Ramos (cell line): ENCODE measurements around the gene KRT33B.
"Not testable (repeated sequence)": the region's sequence is repeated elsewhere in the genome, so short reads cannot be mapped to it uniquely, and the experiment has no call there.

Source experiments
- in situ Hi-C: fragments of 300-500 bp; cut with MboI; formaldehyde crosslinking; loops from one replicate; pipeline ENCODE4 v1.14.3; 2022; ENCODE audit warnings: low sequenced_read_pairs; ENCODE audit not compliant: unreplicated experiment

The KRT33B gene

DNA sequence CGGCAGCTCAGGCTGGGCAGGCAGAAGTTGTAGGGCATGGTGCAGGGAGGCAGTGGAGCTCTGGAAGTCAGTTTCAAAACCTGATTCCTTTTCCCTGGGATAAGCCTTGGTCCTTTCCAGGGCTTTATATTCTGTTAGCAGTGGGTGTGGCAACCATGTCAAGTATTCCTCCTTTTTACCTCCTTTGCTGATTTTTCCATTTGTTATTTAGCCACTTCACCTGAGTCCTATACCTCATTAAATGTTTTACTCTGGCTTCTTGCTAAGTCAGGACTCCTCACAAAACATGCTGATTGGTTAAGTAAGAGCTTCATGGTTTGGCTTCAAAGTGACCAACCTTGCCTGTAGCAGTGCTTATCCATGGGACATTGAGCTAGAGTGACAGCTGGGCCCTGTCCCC, at the start of gene KRT33B:
KRT33B (minus strand) TSS at position 101 of the 400 bp plus-strand sequence; CDS start at position 38, 63 bp downstream.
- in situ Hi-C loops = no loop called here

DNA sequence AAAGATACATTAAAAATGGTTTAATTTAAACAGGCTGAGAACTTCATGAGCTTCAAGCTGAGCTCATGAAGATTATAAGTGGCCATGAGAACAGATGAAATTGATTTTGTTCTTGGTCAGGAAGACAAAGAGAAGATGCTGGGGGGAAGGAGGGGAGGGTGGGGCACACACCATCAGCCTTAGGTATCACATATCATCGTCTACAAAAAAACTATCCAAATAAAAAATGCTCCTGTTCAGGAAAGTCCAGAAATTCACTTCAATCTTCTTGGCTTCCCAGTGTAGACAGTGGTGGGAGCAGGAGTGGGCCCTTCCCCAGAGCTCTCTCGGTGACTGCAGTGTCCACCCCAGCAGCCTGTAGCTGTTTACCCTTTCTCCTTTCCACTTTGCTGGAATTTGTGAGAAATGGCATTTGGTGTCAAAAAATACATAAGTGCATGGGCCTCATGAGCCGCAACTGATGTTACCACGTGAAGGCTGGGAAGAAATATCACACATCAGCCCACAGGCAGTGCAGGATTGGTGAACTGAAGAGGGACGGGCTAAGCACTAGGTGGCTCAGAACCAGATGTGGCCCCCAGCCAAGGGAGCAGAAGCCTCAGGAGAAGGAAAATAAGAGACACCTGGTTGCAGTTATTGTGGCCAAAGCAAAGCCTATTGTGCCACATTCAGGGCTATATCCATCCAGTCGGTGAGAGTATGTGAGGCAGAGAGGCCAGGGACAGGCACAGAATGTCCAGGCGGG, 48.7 kb upstream of the KRT33B start:
- in situ Hi-C loops = no loop called here

DNA sequence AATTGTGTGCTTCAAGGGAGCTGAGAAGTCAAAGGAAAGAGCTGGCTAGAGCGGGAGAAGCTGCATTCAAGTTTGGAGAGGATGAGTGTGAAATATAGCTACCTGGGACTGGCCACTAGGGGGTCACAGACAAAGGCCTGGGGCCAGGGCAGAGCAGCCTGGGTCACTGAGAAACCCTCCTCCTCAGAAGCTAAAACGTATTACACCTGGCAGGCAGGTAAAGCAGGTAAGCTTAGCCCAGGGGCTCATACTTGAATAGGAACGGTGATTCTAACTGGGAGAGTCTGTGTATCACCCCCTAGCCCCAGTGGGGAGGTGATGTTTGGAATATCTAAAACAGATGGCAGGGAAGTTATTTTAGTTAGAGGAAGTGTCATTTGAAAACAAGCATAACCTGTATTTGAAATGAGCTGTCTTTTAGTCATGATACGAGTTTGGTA, 48.0 kb upstream of the KRT33B start:
- in situ Hi-C loops = no loop called here

DNA sequence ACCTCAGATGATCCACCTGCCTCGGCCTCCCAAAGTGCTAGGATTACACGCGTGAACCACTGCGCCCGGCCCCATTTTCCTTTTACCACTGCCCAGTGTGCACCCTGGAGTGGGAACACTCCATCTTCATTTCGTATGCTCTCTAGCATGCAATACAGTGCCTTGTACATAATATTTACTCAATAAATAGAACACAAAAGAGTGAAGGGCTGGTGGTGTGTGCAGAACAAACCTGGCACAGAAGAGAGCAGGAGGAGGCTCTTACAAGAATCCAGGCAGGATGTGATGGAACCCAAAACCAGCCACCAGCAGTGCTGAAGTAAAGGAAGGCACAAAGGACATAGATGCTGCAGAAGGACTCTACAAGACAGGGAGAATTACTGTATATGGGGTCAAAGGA, 47.5 kb upstream of the KRT33B start:
- in situ Hi-C loops = no loop called here

DNA sequence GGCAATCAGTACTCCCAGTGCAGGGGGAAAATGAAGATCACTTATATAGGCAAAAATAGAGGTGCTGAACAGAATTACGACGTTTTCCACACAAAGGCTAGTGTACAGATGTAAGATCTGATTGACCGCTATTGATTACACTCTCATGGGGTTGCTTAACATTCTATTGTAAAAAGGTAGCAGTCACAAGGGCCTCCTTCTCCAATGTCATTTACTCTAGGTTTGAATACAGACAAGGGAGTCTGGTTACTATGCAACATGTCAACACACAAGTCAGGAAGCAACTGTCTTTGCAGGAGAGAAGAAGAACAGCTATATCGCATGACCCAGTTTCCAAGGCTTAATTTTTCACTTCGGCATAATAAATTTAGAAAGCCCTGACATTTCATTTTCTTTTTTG, 46.9 kb upstream of the KRT33B start:
- in situ Hi-C loops = no loop called here

DNA sequence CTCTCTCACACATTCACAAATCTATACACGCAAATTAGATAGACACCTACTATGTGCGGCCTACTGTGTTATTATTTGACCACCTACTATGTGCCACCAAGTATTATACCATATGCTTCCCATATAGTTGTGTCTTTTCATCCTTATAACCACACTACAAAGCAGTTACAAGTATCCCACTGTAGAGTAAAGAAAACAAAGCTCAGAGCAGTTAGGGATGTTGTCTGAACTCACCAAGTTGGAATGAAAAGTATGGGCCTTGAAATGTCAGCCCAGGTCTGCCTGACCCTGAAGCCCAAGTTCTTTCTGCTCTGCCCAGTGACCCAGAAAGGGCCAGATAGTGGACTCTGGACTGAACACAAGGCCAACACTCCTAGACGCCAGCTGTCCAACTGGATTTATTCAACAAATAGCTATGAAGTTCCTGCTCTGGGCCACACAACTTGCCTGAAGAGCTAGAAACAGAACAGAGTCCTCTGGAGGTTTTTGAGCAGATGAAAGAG, 46.3 kb upstream of the KRT33B start:
- in situ Hi-C loops = no loop called here

DNA sequence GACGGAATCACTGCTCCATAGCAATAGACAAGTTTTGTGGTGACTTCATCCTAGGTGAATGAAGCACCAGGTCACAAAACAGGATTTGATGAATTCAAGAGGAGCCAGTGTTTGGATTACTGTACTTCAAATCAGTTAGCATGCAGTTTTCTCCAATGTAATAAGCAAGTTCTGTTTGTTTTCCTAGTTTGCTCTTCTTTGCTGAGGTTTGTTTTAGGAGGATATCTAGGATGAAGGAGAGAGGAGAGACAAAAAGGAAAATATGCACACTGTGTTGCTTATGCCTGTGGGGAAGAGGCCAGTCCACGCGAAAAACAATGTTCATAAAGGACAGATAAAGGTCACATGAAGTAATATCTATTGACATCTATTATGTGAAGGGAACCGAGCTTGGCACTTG, 45.8 kb upstream of the KRT33B start:
- in situ Hi-C loops = no loop called here

DNA sequence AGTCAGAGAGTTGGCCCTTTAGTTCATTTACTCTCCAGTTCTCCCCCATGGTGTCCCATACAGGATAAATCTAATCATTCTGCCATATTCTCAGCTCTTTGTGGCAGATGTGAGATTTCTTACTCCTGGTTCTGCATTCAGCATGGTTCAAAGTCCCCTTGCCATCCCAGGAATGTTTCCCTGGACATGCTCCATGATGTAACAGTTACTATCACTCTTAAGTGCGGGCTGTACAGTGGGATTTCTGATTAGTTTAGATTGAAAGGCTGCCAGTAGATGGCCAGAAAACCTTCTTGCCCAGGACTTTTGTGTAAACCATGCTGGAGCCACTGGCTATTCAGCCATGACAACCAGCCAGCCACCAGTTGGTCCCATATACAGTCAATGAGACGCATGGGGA, 44.4 kb upstream of the KRT33B start:
- in situ Hi-C loops = no loop called here

DNA sequence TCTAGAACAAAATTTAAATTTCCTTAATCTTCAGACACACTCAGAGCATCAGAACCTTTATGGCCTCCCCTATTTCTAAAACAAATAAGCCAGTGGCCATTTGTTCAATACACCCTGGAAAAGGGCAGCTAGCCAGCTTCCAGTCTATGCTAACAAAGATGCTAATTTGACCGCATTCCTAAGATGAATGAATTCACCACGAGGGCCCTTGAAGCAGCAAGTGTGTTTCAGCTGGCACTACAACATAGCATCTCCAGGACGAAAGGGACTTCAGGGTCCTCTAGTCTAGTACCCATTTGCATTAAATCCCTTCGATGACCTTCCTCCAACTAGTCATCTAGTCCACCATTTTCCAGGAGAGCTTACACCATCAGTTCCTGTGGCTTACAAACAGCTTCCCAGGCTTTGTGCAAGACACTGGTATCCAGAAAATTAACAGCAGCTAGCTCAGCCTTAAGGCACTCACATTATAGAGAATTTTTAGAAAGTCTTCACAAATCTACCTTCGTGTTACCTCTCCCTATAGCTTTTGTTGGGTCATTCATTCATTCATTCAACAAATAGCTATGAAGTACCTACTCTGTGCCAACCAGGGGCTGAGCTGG, 43.8 kb upstream of the KRT33B start:
- in situ Hi-C loops = no loop called here

DNA sequence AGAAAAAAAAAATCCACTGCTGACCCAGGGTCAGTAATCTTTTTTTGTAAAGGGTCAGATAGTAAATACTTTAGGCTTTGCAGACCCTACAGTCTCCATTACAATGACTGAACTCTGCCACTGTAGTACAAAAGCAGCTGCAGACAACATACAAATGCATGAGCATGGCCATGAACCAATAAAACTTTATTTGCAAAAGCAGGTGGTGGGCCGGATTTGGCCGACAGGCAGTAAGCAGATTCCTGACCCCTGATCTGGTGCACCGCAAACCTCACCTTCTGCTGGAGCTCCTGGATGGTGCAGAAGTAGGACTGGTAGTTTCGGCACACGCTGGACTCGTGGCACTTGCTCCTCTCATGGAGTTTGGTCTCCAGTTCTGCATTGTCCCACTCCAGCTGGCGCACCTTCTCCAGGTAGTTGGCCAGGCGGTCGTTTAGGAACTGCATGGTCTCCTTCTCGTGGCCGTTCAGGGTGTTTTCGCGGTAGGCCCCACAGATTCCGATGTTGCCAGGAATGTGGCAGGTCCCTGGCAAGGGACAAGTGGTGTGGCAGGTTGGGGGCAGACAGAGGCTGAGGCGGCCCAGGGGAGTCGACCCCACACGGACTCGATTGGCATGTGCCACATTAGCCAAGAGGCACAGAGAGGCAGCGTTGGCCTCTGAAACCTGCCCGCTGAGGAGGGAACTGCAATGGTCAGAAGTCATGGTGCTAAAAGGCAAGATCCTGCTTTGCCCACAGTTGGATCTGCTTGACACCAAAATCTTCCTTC, 41.6 kb upstream of the KRT33B start:
- in situ Hi-C loops = no loop called here

DNA sequence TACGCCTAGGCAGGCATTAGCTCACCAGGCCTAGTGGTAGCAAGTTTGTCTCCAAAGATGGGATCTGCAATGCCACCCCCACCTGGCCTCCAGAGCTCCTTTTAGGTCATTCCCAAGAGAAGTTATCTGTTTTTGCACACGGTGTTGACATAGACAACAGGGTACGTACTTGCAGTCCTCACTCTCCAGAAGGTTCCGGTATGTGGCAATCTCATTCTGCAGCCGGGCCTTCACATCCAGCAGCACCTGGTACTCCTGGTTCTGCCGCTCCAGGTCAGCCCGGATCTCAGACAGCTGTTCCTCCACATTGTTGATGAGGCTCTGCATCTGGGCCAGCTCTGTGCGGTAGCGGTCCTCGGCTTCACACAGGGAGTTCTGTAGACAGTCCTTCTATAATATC, 37.6 kb upstream of the KRT33B start:
- in situ Hi-C loops = no loop called here

DNA sequence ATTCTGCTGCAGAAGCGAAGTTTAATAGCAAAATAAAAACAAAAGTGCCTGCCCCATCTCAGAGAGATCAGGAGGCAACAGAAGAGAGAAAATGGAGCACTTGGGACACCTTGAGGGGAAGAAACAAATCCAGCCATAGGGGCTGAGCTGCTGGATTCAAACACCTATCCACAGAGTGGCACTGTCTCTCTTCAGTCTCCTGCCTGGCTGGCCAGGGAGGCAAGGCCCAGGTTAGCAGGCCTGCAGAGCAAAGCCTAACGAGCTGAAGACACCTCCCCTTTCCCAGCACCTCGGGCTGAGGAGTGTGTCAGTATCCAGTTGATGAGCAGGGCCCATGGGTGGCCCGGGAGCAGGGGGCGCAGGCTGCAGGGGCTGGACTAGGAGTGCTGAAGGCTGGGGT, 36.6 kb upstream of the KRT33B start:
- in situ Hi-C loops = no loop called here

DNA sequence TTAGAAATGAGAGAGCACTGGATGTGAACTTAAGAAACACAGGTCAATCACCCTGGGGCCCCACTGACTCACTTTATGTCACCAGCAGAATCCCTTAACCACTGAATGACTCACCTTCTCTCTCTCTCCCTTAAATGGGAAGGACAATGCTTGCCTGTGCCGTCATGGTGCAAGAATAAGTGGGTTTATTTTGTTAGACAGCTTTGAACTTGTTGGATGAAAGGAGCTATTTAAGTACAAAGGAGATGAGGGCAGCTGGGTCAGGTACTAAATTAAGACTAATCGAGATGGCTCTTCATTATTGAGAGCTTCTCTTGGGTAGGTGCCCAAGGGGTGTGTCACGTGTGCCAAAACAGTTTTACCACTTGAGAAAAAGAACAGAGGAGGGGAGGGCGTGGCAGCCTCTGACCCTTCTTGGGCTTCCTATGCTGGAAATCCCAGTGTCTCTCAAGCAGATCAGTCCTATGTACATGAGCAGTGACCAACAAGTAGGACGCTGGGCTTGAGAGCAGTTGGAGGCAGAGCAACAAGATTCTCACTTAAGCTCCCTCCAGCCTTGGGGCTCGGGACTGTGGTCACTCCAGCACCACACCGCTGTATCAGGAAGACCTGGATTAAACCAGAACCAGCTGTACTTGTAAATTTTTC, 34.5 kb upstream of the KRT33B start:
- in situ Hi-C loops = no loop called here

DNA sequence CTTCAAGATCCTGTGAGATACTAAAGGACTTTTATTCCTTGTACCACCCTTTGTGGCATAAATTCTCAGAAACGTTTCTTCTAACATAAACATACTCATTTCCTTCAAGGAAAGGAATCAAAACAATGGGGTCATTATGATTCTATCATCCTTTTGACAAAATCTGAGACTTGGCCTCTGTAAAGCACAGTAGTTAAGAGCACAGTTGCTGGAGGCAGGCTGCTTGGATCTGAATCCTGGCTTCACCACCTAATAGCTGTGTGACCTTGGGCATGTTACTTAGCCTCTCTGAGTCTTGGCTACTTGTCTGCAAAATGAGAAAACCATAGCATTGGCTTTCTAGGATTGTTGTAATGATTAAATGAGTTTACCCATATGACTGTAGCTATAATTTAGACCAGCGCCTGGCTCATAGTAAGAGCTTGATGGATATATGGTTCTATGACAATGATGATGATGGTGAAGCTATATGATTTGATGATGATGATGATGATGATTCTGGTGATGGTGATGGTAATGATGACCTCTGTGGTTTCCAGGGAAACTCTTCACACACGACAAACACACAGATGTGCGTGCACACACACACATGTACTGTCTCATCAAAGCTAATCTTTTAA, 33.9 kb upstream of the KRT33B start:
- in situ Hi-C loops = no loop called here

DNA sequence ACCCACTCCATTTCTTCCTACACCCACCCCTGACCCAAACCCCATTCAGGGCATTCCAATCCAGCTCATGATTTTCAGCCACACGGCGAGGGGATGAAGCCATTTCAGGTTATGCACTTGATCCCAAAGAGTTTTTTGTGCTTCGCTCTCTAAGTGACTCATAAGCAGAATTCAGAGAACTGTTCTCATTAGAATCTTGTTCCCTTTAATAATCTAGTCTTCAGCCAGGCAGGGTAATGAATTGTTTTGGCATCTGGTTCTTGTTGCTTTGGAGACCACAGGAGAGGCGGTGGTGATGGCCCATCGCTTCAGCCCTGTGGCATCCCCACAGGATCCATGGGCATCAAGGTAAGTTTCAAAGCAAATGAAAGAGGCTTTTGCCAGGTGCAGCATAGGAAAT, 32.5 kb upstream of the KRT33B start:
- in situ Hi-C loops = no loop called here

DNA sequence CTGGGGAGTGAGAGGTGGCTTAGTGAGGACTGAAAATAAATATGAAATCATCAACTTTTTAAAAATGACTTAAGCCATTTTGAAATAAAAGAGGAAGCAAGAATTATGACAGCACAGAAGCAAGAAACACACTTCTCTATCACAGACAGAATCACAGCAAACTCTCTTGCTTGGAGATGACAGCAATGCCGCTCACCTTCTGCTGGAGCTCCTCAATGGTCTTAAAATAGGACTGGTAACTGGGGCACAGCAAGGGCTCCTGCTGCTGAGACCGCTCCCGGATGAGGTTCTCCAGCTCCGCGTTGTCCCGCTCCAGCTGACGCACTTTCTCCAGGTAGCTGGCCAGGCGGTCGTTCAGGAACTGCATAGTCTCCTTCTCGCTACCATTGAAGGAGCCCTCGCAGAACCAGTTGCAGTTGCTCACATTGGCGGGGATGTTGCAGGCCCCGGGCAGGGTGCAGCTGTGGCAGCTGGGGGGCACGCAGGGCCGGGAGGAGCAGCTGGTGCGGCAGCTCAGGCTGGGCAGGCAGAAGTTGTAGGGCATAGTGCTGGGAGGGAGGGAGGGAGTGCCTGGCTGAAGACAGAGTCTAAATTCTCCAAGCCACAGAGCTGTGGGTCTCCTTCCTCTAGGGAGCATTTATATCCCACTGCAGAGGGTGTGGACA, 27.5 kb upstream of the KRT33B start, which contains the start of gene KRT31:
KRT31 (minus strand) TSS at position 613 of the 665 bp plus-strand sequence; CDS start at position 544, 69 bp downstream.
- in situ Hi-C loops = no loop called here

DNA sequence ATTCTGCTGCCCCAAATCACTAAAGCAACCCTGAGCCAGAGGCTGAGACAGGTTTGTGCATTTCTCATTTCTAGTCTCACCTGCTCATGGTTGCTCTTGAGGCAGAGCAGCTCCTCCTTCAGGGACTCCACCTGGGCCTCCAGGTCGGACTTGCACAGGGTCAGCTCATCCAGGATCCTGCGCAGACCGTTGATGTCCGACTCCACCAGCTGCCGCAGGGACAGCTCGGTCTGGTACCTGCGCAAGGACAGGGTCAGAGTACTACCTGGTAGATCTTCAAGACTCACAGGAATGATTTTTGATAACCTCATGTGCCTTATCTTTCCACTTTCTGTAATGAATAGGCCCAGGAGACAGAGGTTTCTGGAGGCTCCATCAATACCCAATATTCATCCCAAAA, 26.7 kb upstream of the KRT33B start:
- in situ Hi-C loops = no loop called here

DNA sequence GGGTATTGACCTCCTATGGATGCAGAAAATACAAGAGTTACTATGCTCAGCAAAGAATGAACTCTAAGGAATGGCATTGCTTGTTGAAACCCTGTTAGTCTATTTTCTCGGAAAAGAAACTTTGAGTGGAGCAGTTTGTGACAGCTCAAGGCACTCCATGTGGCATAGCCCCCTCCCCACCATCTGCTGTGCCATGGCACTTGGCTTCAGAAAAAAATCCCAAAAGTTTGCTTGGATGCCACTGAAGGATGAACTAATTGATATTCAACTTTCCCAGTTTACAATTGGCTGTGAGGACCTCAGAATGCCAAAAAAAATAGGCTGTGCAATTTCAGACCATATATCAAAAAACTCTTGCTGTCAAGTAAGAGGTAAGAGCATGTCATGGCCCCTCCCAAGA, 26.0 kb upstream of the KRT33B start:
- in situ Hi-C loops = no loop called here

DNA sequence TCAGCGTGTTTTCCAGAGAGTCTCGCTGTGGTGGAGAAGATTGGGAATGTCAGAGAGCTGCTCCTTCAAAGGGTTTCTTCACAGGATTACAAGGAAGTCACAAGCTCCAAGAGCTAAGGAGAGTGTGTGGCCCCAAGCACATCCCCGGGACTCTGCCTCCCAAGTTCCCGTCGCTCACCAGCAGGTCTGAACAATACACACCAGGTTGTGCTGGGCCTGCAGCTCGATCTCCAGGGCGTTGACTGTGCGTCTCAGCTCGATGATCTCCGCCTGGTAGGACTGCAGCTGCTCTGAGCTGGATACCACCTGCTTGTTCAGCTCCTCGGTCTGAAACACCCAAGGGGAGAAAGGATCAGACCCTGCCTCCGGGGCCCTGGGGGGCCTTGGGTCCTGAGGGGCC, 25.4 kb upstream of the KRT33B start:
- in situ Hi-C loops = not testable (repeated sequence)
